ENCODE results near the gene PNPLA3. TPM values are rescaled to one million over a fixed set of nuclear protein-coding genes. Genes with fewer than 3 reads are reported as not detected.

The PNPLA3 gene
- 0.76 and 0.90 TPM in 2 replicates for total RNA-seq

- peak; percentile 53 to 86 for DNase-seq (ENCODE audit: low read depth in 2 of 2)
Observed at GRCh38 chr22:43923631-43924464, at the start of gene PNPLA3. TSS of gene PNPLA3 (plus strand) at chr22:43923805. CDS start at chr22:43923912, 107 bp downstream.

GRCh38 chr22:43876866-43877509 lies 46.6 kb upstream of the PNPLA3 start:
- no peak for DNase-seq (ENCODE audit: low read depth in 2 of 2)

GRCh38 chr22:43878079-43878795 lies 45.4 kb upstream of the PNPLA3 start:
- no peak for DNase-seq (ENCODE audit: low read depth in 2 of 2)

GRCh38 chr22:43878831-43879550 lies 44.6 kb upstream of the PNPLA3 start:
- no peak for DNase-seq (ENCODE audit: low read depth in 2 of 2)

GRCh38 chr22:43879901-43880540 lies 43.6 kb upstream of the PNPLA3 start:
- no peak for DNase-seq (ENCODE audit: low read depth in 2 of 2)

- no peak for DNase-seq (ENCODE audit: low read depth in 2 of 2)
Observed at GRCh38 chr22:43880541-43880991, 43.0 kb upstream of the PNPLA3 start.

- no peak for DNase-seq (ENCODE audit: low read depth in 2 of 2)
Observed at GRCh38 chr22:43881091-43882061, 42.2 kb upstream of the PNPLA3 start.

- no peak for DNase-seq (ENCODE audit: low read depth in 2 of 2)
Observed at GRCh38 chr22:43882122-43882767, 41.4 kb upstream of the PNPLA3 start.

GRCh38 chr22:43883012-43883661 lies 40.5 kb upstream of the PNPLA3 start:
- peak; percentile 43 to 73 for DNase-seq (ENCODE audit: low read depth in 2 of 2)

- no peak for DNase-seq (ENCODE audit: low read depth in 2 of 2)
Observed at GRCh38 chr22:43883719-43884415, 39.7 kb upstream of the PNPLA3 start.

- DNase-seq (ENCODE audit: low read depth in 2 of 2), result peak; percentile 7 to 37
Observed at GRCh38 chr22:43884600-43885318, 38.8 kb upstream of the PNPLA3 start.

GRCh38 chr22:43885319-43885671 lies 38.3 kb upstream of the PNPLA3 start:
- no peak for DNase-seq (ENCODE audit: low read depth in 2 of 2)

GRCh38 chr22:43885786-43886185 lies 37.8 kb upstream of the PNPLA3 start:
- no peak for DNase-seq (ENCODE audit: low read depth in 2 of 2)

- no peak for DNase-seq (ENCODE audit: low read depth in 2 of 2)
Observed at GRCh38 chr22:43886231-43886630, 37.4 kb upstream of the PNPLA3 start.

GRCh38 chr22:43887391-43887790 lies 36.2 kb upstream of the PNPLA3 start:
- no peak for DNase-seq (ENCODE audit: low read depth in 2 of 2)

GRCh38 chr22:43888740-43889139 lies 34.9 kb upstream of the PNPLA3 start:
- DNase-seq (ENCODE audit: low read depth in 2 of 2), result no peak

- no peak for DNase-seq (ENCODE audit: low read depth in 2 of 2)
Observed at GRCh38 chr22:43889201-43889859, 34.3 kb upstream of the PNPLA3 start.
